ENCODE measurements around the gene HS3ST6.

DNA sequence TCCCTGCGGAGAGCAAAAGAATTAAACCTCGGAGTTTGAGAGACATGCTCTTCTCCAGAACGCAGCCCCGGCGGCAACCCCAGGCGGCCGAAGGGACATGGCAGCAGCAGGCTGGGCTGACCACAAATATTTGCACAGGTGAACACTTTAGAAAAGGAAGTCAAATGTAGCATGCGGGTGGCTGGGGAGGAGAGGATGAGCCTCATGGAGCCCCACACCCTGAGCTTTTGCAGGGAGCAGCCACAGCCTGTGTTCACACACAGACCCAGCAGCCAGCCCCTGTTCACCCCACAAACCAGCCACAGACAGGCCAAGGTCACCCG, 17.8 kb downstream of the HS3ST6 start:
- TF ChIP-seq, protein P1, sequence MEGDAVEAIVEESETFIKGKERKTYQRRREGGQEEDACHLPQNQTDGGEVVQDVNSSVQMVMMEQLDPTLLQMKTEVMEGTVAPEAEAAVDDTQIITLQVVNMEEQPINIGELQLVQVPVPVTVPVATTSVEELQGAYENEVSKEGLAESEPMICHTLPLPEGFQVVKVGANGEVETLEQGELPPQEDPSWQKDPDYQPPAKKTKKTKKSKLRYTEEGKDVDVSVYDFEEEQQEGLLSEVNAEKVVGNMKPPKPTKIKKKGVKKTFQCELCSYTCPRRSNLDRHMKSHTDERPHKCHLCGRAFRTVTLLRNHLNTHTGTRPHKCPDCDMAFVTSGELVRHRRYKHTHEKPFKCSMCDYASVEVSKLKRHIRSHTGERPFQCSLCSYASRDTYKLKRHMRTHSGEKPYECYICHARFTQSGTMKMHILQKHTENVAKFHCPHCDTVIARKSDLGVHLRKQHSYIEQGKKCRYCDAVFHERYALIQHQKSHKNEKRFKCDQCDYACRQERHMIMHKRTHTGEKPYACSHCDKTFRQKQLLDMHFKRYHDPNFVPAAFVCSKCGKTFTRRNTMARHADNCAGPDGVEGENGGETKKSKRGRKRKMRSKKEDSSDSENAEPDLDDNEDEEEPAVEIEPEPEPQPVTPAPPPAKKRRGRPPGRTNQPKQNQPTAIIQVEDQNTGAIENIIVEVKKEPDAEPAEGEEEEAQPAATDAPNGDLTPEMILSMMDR (IDR thresholded peaks at IDR 0.05), result no peak
- no peak for TF ChIP-seq POLR2A (IDR thresholded peaks at IDR 0.05)
